ENCODE data around the gene PRICKLE4.

PRICKLE4 gene

DNA sequence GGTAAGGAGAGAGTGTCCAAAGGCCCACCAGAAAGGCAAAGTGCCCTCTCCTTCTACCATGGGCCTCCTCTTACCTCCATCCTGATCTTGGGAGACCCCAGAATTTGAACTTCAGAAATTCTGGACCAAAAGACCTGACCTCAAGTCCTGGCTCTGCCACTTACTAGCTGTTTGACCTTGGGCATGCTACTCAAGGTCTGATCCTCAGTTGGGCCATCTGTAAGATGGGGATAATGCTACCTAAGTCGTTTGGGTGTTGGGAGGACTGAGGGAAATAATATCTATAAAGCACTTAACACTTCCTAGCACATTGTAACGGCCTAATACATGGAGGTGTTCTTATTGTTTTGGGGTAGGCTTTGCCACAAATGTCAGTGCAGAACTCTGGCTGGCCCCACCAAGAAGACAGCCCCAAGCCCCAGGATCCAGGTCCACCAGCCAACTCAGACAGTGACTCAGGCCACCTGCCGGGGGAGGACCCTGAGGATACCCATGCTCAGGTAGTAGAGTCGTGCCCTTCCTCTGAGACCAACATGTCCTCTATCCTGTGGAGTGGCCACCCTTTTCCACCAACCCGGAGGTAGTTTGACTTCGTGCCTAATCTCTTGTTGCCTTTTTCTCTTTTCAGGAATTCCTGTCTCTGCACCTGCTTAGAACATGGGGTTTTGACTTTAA is 2.7 kb downstream of the PRICKLE4 start:
- no peak for TF ChIP-seq MYC (IDR thresholded peaks at IDR 0.05; ENCODE audit: low read depth, low read length)
- TF ChIP-seq, protein P1, sequence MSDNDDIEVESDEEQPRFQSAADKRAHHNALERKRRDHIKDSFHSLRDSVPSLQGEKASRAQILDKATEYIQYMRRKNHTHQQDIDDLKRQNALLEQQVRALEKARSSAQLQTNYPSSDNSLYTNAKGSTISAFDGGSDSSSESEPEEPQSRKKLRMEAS (IDR thresholded peaks at IDR 0.05; ENCODE audit: low read depth, low read length) = no peak
- TF ChIP-seq, protein P2, sequence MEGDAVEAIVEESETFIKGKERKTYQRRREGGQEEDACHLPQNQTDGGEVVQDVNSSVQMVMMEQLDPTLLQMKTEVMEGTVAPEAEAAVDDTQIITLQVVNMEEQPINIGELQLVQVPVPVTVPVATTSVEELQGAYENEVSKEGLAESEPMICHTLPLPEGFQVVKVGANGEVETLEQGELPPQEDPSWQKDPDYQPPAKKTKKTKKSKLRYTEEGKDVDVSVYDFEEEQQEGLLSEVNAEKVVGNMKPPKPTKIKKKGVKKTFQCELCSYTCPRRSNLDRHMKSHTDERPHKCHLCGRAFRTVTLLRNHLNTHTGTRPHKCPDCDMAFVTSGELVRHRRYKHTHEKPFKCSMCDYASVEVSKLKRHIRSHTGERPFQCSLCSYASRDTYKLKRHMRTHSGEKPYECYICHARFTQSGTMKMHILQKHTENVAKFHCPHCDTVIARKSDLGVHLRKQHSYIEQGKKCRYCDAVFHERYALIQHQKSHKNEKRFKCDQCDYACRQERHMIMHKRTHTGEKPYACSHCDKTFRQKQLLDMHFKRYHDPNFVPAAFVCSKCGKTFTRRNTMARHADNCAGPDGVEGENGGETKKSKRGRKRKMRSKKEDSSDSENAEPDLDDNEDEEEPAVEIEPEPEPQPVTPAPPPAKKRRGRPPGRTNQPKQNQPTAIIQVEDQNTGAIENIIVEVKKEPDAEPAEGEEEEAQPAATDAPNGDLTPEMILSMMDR (IDR thresholded peaks at IDR 0.05; ENCODE audit: low read depth, low read length) = no peak
- no peak for TF ChIP-seq POLR2A (IDR thresholded peaks at IDR 0.05; ENCODE audit: extremely low read depth, insufficient read length)
- DNase-seq (ENCODE audit: low read depth) = no peak
- H3K4me3 ChIP-seq (ENCODE audit: low read depth, low read length) = no peak overlapping the region

DNA sequence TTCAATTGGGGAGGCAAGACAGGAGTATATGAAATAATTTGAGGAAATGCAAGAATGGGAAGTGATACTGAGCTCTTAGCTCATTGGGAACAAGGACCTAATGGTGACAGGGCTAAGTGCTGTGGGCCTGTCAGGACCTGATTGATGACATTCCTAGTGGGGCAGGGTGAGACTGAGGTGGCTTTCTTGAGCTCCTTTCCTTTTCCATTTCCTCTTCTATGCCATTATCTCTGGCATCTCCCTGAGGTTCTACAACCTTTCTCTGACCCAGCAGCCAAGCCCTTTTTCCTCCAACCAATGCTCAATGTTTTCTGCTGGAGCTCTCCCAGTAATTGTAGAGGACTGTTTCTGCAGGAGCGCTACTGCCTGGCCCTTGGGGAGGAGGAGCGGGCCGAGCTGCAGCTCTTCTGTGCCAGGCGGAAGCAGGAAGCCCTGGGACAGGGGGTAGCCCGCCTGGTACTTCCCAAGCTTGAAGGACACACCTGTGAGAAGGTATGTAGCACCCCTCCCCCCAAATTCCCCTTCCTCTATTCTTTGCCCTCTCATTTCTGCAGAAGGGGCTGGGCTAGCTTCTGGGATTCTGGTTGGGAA is 4.1 kb downstream of the PRICKLE4 start:
- H3K4me3 ChIP-seq (ENCODE audit: low read depth, low read length) = no peak overlapping the region
- DNase-seq (ENCODE audit: low read depth) = peak; percentile 42
- no peak for TF ChIP-seq MYC (IDR thresholded peaks at IDR 0.05; ENCODE audit: low read depth, low read length)
- TF ChIP-seq, protein P2 (IDR thresholded peaks at IDR 0.05; ENCODE audit: low read depth, low read length) = no peak
- no peak for TF ChIP-seq POLR2A (IDR thresholded peaks at IDR 0.05; ENCODE audit: extremely low read depth, insufficient read length)
- TF ChIP-seq, protein P1 (IDR thresholded peaks at IDR 0.05; ENCODE audit: low read depth, low read length) = no peak

DNA sequence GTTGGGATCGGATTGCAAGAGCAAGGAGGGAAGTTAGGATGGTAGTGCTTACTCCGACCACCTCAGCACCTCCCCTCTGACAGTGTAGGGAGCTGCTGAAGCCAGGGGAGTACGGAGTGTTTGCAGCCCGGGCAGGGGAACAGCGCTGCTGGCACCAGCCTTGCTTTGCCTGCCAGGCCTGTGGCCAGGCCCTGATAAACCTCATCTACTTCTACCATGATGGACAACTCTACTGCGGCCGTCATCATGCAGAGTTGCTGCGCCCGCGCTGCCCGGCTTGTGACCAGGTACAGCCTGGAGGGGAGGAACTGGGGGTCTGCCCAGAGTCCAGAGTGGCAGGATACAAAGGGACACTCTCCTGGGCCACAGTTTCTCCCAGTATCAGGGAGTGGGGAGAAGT is 4.7 kb downstream of the PRICKLE4 start:
- DNase-seq (ENCODE audit: low read depth) = no peak
- TF ChIP-seq, protein P1 (IDR thresholded peaks at IDR 0.05; ENCODE audit: low read depth, low read length) = no peak
- no peak for TF ChIP-seq POLR2A (IDR thresholded peaks at IDR 0.05; ENCODE audit: extremely low read depth, insufficient read length)
- no peak for TF ChIP-seq MYC (IDR thresholded peaks at IDR 0.05; ENCODE audit: low read depth, low read length)
- TF ChIP-seq, protein P2 (IDR thresholded peaks at IDR 0.05; ENCODE audit: low read depth, low read length) = no peak
- H3K4me3 ChIP-seq (ENCODE audit: low read depth, low read length) = no peak overlapping the region

DNA sequence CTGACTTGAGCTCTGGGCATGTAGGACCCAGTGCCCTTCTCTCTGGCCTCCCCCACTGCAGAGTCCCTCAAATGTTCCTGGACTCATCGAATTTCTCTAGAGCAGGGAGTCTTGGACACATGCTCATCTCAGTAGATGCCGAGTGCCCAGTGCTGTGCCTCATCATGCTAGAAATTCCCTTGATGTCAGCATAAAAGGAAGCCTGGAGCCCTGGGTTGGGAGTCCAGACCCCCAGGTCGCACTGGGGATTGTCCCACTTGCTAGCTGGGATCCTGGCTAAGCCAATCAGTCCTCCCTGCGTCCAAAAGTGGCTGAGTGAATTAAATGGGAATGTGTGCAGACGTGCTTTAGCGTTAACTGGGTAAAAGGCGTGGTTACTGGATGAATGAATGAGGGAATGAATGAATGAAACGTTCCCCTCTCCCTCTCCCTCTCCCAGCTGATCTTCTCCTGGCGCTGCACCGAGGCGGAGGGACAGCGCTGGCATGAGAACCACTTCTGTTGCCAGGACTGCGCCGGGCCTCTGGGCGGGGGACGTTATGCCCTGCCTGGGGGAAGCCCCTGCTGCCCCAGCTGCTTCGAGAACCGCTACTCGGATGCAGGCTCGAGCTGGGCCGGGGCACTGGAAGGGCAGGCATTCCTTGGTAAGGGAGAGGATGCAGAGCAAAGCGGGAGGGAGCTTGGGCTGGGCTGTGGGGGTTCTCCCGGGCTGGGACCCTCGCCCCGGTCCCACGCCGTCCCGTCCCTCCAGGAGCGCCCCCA is 5.3 kb downstream of the PRICKLE4 start:
- H3K4me3 ChIP-seq (ENCODE audit: low read depth, low read length) = peak overlapping the region; percentile 48
- TF ChIP-seq, protein P2 (IDR thresholded peaks at IDR 0.05; ENCODE audit: low read depth, low read length) = no peak
- no peak for TF ChIP-seq POLR2A (IDR thresholded peaks at IDR 0.05; ENCODE audit: extremely low read depth, insufficient read length)
- TF ChIP-seq MYC (IDR thresholded peaks at IDR 0.05; ENCODE audit: low read depth, low read length) = no peak
- TF ChIP-seq, protein P1 (IDR thresholded peaks at IDR 0.05; ENCODE audit: low read depth, low read length) = no peak
- no peak for DNase-seq (ENCODE audit: low read depth)

DNA sequence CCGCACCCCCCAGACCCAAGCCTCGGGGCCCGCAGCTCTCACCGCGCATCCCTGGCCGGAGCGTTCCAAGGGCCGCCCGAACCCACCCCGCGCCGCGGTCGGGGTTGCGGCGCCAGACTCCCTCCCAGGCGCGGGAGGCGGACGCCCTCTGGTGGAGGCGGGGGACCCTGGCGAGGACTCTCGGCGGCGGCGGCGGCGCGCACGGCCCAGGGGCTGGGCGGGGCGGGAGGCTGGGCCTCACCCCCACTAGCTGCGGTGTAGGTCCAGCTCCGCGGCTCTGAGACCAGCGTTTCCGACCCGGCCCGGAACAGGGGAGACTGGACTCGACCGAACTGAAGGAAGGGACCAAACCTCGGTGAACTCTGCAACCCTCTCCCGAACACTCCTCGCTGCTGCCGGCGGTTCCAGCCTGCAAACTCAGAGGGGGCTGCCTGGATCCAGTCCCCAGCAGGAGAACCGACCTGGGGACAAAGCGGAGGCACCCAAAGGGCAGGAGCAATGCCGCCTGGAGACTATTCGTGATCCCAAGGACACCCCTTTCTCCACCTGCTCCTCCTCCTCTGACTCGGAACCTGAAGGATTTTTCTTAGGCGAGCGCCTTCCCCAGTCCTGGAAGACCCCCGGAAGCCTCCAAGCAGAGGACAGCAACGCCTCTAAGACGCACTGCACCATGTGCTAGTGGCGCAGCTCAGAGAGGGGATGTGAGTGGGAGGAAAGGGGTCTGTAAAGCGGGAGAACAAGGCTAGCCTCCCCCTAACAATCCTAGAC is 6.1 kb downstream of the PRICKLE4 start:
- peak; percentile 35 for TF ChIP-seq POLR2A (IDR thresholded peaks at IDR 0.05; ENCODE audit: extremely low read depth, insufficient read length)
- TF ChIP-seq, protein P1 (IDR thresholded peaks at IDR 0.05; ENCODE audit: low read depth, low read length) = no peak; the same call in 1 of the 2 replicates
- TF ChIP-seq, protein P2 (IDR thresholded peaks at IDR 0.05; ENCODE audit: low read depth, low read length) = peak; percentile 46
- H3K4me3 ChIP-seq (ENCODE audit: low read depth, low read length) = peak overlapping the region; percentile 91
- DNase-seq (ENCODE audit: low read depth) = peak; percentile 89

Measured in NB4 (cell line).